Skeletal muscle tissue (tissue), 4 donors: Measurements from ENCODE around the gene ABL1. TPM values are rescaled to one million over a fixed set of nuclear protein-coding genes. Genes with fewer than 3 reads are reported as not detected.
A peak's percentile ranks its signal among the peaks of the same experiment; 100 is the strongest.
"Not testable (repeated sequence)": the region's sequence is repeated elsewhere in the genome, so short reads cannot be mapped to it uniquely, and the experiment has no call there.

Source experiments
- H3K27ac ChIP-seq: one replicate; pipeline ENCODE4 v1.7.0; 2013; ENCODE audit warnings: mild to moderate bottlenecking, low read depth, low read length, inconsistent platforms
- H3K27me3 ChIP-seq, 3 donors: one replicate each; pipeline ENCODE4 v1.7.0; 2013; ENCODE audit warnings: low read length in 3 of 3; ENCODE audit not compliant: control insufficient read depth in 3 of 3, insufficient read depth in 3 of 3
- H3K36me3 ChIP-seq, 3 donors: one replicate each; pipeline ENCODE4 v1.7.0; 2013; ENCODE audit warnings: low read length in 3 of 3; ENCODE audit not compliant: control insufficient read depth in 3 of 3, insufficient read depth in 3 of 3
- H3K4me1 ChIP-seq, 3 donors: one replicate each; pipeline ENCODE4 v1.7.0; 2013; ENCODE audit warnings: low read length in 3 of 3, mild to moderate bottlenecking in 3 of 3; ENCODE audit not compliant: control insufficient read depth in 3 of 3, insufficient read depth in 3 of 3
- H3K4me3 ChIP-seq, 3 donors: one replicate each; pipeline ENCODE4 v1.7.0; 2013; ENCODE audit warnings: low read length in 3 of 3
- H3K9ac ChIP-seq, 3 donors: one replicate each; pipeline ENCODE4 v1.7.0; 2013; ENCODE audit warnings: low read length in 3 of 3, mild to moderate bottlenecking in 3 of 3, moderate library complexity in 2 of 3, low read depth in 1 of 3
- H3K9me3 ChIP-seq, 3 donors: one replicate each; pipeline ENCODE4 v1.7.0; 2013; ENCODE audit warnings: low read length in 3 of 3; ENCODE audit not compliant: control insufficient read depth in 3 of 3
- total RNA-seq: library from RNA; depleted of rRNA; stranded (reverse); fragments of >200 nt; gene quantifications from one replicate; pipeline ENCODE4 v1.2.3, GENCODE V29; 2014
- donor health status: Osteomylitis.

Gene ABL1
- total RNA-seq, 1 donor from 2014 or later = 27.7 TPM

DNA sequence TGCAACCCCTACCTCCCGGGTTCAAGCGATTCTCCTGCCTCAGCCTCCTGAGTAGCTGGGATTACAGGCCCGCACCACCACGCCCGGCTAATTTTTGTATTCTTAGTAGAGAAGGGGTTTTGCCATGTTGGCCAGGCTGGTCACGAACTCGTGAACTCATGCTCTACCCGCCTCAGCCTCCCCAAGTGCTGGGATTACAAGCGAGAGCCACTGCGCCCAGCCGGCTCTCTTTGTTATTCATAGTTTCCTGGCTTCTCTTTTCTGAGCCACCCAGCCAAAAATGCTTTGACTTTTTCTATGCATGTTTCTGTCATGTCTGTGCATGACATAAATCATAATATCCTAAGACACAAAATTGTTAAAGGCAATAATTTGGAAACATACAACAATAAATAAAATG, 31.9 kb upstream of the ABL1 start:
- not testable (repeated sequence) for H3K36me3 ChIP-seq, H3K4me1 ChIP-seq, H3K27ac ChIP-seq, H3K27me3 ChIP-seq, H3K9me3 ChIP-seq, H3K4me3 ChIP-seq, H3K9ac ChIP-seq

DNA sequence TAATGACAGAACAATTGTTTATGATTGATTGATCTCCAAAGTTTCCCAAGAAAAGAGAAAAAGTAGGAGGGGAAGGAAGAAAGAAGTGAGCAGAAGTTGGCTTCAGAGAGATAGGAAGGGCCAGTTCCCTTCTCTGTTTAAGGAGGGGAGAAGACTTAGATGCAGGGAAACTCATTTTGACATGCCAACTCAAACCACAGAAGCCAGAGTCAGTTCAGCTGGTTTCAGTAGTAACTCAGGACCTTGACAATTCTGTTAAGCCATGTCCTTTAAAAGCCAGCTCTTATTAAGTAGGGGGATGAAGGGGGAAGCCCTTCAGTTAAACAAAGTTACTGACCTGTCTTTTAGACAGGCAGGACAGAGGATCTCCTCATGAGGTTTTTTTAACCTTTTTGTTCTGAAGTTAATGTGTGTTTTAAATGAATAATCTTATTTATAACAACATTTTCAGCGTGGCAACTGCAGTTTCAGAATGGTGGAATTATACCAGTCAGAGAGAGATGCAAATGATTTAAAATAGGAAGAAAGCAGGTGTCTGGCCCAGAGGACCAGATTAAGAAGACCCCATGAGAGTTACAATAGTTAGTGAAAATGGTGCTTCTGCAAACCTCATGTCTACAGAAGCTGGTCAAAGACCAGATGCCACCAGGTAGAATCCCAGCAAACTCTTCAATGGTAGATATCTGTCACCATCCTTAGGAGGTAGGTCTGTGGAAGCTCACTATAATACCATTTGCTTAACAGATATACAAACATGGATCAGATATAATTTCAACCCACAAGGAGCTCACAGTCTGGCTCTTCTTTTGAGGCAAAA, 29.3 kb upstream of the ABL1 start:
- H3K27ac ChIP-seq = no peak overlapping the region
- H3K36me3 ChIP-seq = no peaks in the 10 kb centered on the region
- H3K27me3 ChIP-seq = no peaks in the 10 kb centered on the region
- H3K9me3 ChIP-seq = no peaks in the 10 kb centered on the region
- H3K9ac ChIP-seq = no peak overlapping the region
- H3K4me1 ChIP-seq = no peaks in the 10 kb centered on the region
- H3K4me3 ChIP-seq = no peak overlapping the region

DNA sequence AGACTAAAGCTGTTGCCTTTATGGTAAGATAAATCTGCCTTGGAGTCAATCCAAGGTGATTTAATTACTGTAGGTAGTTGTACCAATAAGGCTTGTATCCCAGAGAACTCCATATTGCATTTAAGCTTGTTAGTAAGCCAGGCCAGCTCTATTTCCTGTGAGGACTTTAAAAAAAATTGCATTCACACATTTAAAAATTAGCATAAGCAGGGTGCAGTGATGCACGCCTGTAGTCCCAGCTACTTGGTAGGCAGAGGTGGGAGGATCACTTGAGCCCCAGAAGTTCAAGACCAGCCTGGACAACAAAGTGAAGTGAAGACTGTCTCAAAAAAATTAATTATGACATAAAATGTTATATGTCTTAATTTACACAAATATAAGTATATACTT, 28.7 kb upstream of the ABL1 start:
- no peak overlapping the region for H3K9ac ChIP-seq
- H3K4me1 ChIP-seq = no peaks in the 10 kb centered on the region
- no peak overlapping the region for H3K27ac ChIP-seq
- H3K36me3 ChIP-seq = no peaks in the 10 kb centered on the region
- H3K4me3 ChIP-seq = no peak overlapping the region
- no peaks in the 10 kb centered on the region for H3K9me3 ChIP-seq
- H3K27me3 ChIP-seq = no peaks in the 10 kb centered on the region

DNA sequence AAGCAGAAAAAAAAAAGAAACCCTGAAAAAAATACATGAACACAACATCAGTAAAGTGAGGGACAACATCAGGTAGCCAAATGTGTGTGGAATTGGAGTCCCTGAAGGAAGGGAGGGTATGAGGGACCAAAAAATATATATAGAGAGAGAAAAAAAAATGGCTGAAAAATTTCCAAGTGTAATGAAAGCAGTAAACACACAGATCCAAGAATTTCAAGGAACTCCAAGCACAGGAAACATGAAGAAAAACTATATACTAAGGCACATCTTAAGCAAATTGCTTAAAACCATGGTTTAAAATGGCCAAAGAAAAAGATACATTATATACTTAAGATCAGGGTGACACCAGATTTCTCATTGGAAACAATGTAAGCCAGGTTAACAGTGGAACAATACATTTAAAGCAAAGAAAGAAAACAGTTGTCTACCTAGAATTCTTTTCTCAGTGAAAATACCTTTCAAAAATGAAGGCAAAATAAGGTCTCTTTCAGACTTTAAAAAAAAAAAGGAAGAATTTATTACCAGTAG, 24.4 kb upstream of the ABL1 start:
- Histone ChIP-seq H3K27ac (no peak overlapping the region), H3K27me3 (no peaks in the 10 kb centered on the region), H3K4me3 (no peak overlapping the region), H3K9me3 (no peaks in the 10 kb centered on the region), H3K9ac (no peak overlapping the region), H3K4me1 (no peaks in the 10 kb centered on the region), H3K36me3 (no peaks in the 10 kb centered on the region)

DNA sequence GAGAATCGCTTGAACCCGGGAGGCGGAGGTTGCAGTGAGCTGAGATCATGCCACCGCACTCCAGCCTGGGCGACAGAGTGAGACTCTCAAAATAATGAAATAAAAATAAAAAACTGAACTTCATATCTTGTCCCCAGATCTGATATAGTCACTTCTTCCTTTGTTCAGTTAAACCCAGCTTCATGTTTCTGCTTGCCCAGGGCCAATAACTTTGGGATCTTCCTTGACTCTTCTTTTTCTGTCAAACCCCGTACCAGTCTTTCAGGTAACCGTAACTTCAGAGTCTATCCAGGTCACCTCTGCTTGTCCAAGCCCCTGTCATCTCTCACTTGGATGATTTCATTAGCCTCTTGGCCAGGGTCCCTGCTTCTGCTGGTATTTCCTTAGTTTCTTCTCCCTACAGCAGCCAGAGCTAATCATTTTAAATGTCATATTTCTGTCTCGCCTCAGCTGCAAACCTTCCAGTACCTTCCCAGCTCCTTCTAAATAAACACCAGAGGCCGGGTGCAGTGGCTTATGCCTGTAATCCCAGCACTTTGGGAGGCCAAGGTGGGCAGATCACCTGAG, 19.7 kb upstream of the ABL1 start:
- Histone ChIP-seq H3K9ac (no peak overlapping the region), H3K36me3 (no peaks in the 10 kb centered on the region), H3K27me3 (no peaks in the 10 kb centered on the region), H3K27ac (no peak overlapping the region), H3K4me1 (peaks cover 0 to 4% (median 0%) of the 10 kb centered on the region in 3 donors), H3K9me3 (no peaks in the 10 kb centered on the region), H3K4me3 (no peak overlapping the region)

DNA sequence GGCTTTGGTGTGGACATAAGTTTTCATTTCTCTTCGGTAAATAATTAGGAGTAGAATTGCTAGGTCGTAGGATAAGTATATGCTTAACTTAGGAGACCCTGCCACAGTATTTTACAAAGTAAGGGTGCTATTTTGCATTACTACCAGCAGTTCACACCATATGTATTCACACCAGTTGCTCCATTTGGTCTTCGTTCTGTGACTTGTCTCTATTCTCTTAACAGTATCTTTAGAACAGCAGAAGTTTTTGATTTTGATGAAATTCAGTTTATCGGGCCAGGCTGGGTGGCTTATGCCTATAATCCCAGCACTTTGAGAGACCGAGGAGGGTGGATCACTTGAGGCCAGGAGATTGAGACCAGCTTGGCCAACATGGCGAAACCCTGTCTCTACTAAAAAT, 17.1 kb upstream of the ABL1 start:
- Histone ChIP-seq H3K4me1 (peaks cover 0 to 8% (median 0%) of the 10 kb centered on the region in 3 donors), H3K9me3 (no peaks in the 10 kb centered on the region), H3K9ac (no peak overlapping the region), H3K4me3 (no peak overlapping the region), H3K27ac (no peak overlapping the region), H3K27me3 (no peaks in the 10 kb centered on the region), H3K36me3 (no peaks in the 10 kb centered on the region)

DNA sequence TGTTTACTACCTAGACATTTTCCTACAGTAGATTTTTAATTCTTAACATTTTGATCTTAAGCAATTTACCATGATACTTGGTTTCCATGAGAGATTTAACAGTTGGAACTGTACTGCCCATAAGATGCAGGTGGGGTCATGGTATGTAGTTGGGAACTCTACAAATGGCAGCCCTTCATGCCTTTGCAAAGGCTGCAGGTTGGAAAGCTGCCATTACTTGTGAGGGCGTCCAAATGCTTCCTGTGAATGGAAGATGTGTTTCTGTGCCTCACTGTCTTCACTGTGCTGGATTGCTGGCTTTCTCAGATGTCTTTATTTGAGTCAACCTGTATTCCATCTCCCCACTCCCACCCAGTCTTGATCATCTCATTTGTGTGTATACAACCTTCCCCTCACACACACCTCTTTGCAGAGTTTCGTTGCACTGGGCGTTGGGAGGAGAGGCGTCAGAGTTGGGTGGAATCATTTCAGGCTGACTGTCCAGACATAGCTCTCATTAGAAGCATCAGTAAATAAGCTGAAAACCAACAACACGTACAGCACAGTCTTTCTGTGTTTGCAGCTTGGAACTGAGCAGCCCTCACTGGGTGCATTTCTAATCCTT, 14.8 kb upstream of the ABL1 start:
- no peaks in the 10 kb centered on the region for H3K9me3 ChIP-seq
- H3K36me3 ChIP-seq = no peaks in the 10 kb centered on the region
- H3K4me3 ChIP-seq = no peak overlapping the region
- no peak overlapping the region for H3K27ac ChIP-seq
- peaks cover 20 to 28% (median 21%) of the 10 kb centered on the region in 3 donors for H3K4me1 ChIP-seq
- no peaks in the 10 kb centered on the region for H3K27me3 ChIP-seq
- no peak overlapping the region for H3K9ac ChIP-seq

DNA sequence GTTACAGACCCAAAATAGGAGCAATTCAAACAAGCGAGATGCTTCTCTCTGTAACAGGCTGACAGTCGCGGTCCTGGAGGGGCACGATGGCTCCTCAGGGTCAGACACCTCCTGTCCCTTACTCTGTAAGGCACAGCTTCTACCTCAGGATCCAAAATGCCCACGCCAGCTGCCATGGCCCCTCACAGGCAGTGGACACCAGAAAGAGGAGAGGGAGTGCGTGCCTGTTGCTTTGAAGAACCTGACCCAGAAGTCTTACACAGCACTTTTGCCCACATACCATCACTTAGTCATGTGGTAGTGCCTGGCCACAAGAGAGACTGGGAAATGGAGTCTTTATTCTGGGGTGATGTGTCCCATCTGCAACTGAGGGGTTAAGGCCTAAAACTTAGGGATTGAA, 11.6 kb upstream of the ABL1 start:
- Histone ChIP-seq H3K27me3 (no peaks in the 10 kb centered on the region), H3K27ac (peak overlapping the region; percentile 53), H3K9me3 (no peaks in the 10 kb centered on the region), H3K36me3 (no peaks in the 10 kb centered on the region), H3K9ac (peak overlapping the region in 2 of 3 donors; percentile 33 to 45), H3K4me1 (peaks cover 27 to 36% (median 29%) of the 10 kb centered on the region in 3 donors), H3K4me3 (peak overlapping the region in 2 of 3 donors; percentile 33 to 37)

DNA sequence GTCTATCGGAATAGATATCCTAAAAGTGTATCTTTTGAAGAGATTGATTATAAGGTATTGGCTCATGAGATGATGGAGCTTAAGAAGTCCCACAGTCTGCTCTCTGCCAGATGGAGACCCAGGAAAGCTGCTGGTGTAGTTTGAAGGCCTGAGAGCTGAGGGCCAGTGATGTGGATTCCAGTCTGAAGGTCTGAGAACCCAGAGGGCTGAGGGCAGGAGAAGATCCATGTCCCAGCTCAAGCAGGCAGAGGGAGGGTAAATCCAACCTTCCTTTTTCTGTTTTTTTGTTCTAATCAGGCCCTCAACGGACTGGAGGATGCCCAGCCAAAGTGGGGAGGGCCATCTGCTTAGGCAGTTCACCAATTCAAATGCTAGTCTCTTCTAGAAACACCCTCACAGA, 11.0 kb upstream of the ABL1 start:
- Histone ChIP-seq H3K9me3 (no peaks in the 10 kb centered on the region), H3K4me3 (no peak overlapping the region), H3K9ac (peak overlapping the region in 2 of 3 donors; percentile 4 to 34), H3K36me3 (no peaks in the 10 kb centered on the region), H3K27ac (peak overlapping the region; percentile 53), H3K4me1 (peaks cover 27 to 36% (median 29%) of the 10 kb centered on the region in 3 donors), H3K27me3 (no peaks in the 10 kb centered on the region)
